Stimulated activated CD4-positive, alpha-beta T cell treated with anti-CD3 and anti-CD28 coated beads, TNF-alpha, amount 100 ng/mL, for 48 hours (primary cell): ENCODE data around the gene HTR7.
A peak's percentile ranks its signal among the peaks of the same experiment; 100 is the strongest.

Source experiments
- DNase-seq, 3 donors: peaks; one replicate each; pipeline ENCODE4 v3.0.0-alpha.2; 2020; ENCODE audit warnings: low read depth in 3 of 3

HTR7 gene

DNA sequence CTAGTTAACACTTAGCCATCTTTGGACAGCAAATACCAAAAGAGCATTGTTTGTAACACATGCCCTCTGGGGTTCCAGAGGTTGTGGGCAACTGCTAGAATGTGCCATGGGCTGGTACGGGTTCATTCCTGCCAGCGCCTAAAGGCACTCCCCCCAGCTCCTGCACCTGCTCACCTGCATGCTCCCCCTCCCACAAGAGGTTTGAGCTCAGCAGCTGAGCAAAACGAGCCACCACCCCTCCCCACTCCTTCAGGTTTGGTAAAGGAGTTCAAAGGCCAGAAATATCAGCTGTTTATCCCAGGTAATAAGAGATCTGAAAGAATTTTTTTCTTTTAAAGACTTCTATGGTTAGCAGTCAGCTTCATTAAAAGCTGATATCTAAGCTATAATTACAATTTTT, 53.5 kb downstream of the HTR7 start:
- no peak for DNase-seq

GRCh38 chr10:90801608-90802007, 56.2 kb downstream of the HTR7 start:
- DNase-seq = no peak

DNA sequence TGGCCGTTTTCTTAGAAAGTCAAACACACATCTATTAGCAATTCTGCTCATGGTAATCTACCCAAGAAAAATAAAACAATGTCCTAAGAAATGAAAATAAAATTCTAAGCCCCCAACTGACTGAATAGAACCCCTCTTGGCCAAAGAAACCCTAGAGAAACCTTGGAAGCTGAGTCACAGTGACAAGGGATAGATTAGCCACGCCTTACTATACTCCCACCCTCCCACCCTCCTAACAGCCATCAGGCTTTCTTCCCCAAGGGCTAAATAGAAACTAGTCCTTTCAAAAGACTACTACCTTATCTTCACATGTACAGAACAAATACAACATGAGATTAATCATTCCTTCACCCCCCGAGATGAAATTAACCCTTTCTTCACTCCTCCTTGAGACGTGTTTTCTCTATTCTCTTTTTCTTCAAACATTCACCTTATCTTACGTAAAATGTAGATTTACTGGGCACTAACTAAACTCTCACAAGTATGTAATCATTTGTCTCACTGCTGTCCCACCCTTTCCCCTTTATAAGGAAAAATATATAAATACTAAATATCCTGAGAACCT, 57.5 kb downstream of the HTR7 start:
- DNase-seq = no peak

GRCh38 chr10:90799172-90799571, 58.7 kb downstream of the HTR7 start:
- DNase-seq = no peak

DNA sequence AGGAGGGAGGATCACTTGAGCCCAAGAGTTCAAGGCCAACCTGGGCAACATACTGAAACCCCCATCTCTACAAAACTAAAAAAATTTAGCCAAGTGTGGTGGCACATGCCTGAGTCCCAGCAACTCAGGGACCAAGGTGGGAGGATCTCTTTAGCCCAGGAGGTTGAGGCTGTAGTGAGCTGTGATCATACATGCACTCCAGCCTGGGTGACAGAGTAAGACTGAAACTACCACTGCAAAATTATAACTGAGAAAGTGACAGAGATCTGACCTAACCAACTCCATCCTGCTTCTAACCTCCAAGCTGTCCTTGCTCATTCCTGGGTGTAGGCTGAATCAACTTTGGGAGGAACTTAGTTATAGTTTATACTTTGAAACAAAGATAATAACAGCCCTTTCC, 59.4 kb downstream of the HTR7 start:
- no peak for DNase-seq

GRCh38 chr10:90790422-90790821, 67.4 kb downstream of the HTR7 start:
- DNase-seq = no peak

GRCh38 chr10:90788968-90789367, 68.9 kb downstream of the HTR7 start:
- no peak for DNase-seq

GRCh38 chr10:90788199-90788491, 69.7 kb downstream of the HTR7 start:
- no peak for DNase-seq

GRCh38 chr10:90787393-90788198, 70.2 kb downstream of the HTR7 start:
- peak in 1 of 3 donors; percentile 5 for DNase-seq

GRCh38 chr10:90785782-90786181, 72.1 kb downstream of the HTR7 start:
- DNase-seq = no peak

- DNase-seq = no peak
Measured at GRCh38 chr10:90784771-90785170, 73.1 kb downstream of the HTR7 start.

GRCh38 chr10:90780488-90780887, 77.4 kb downstream of the HTR7 start:
- DNase-seq = no peak

DNA sequence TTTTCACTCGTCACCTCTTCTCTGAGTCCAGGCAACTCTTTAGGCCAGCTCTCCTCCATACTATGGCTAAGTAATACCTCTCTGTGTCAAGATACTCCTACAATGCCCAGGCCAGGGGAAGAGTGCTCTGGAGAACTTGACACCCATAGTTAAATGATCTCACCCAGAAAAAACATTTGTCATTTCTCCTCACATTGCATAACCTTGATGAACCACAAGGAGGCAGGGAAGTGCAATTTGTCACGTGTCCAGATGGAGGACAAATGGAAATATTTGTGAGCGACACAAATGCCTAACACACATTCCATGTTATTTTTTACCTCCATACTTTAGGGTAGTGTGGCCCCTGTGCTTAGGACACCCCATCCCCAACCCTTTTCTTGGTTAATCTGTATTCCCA, 78.3 kb downstream of the HTR7 start:
- DNase-seq = no peak

- DNase-seq = no peak
Measured at GRCh38 chr10:90777621-90778020, 80.2 kb downstream of the HTR7 start.

DNA sequence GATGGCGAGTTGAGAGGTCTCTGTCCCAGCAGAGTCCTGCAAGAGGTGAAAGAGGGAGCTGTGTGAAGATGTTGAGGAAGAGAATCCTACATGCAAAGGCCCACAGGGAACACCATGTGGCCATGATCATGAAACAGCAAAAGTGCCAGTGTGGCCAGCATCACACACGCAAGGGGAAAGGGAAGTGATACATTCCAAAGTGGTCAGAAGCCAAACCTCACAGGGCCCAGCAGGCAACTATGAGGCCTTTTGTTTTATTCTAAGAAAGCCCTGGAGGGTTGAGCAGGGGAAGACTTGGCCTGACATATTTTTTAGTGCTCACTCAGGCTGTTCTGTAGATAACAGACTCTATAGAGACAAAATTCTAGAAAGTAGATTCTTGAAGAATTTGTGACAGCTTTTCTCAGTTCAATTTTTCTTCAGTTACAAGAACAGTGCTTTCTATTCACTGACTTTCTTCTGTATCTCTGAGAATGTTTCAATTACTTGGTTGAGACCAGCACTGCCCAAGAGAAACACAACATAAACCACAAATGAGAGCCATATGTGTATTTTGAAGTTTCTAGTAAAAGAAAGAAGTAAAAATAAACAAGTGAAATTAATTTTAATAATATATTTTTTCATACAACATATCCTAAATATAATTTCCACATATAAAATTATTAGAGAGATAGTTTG, 82.3 kb downstream of the HTR7 start:
- DNase-seq = no peak

DNA sequence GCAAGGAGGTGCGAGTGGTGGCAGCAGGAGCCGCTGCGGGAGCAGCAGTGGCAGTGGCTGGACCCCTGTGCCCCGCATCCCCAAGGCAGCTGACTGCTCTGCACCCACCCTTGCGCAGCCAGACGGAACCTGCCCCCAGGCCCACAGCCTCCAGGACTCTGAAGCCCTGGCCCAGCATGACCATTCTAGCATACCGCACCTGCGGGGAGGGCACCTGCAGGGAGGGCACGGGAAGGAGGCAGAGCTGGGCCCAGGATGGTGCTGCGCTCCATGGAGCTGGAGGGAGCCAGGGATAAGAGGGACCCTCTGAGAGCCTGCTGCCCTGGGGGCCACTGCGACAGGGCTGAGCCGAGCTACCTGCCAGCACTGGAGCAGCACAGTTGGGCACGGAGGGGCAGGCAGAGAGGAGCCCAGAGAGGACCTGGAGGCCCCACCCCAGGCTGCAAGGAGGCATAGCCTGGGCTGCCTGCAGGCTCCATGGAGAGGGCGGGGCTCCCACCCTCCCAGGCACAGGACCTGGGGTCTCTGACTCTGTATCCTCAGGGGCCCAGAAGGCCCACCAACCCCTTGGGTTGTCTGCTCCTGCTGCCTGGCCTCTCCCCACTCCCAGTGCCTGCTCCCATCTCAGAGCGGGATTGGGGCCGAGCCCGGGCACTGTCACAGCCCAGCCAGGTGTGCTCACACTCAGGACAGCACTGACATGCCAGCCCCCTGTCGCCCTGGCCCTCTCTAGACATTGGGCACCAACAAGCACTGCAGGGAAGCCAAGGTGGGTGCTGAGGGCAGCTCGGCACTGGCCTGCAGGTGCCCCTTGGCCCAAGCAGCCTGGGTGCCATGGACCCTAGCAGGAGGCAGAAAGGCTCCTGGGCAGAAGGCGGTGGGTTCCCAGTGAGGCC, 87.6 kb downstream of the HTR7 start:
- no peak for DNase-seq

GRCh38 chr10:90751107-90751997, 106.5 kb downstream of the HTR7 start:
- peak in 2 of 3 donors; percentile 4 to 16 for DNase-seq

- DNase-seq = no peak
Measured at GRCh38 chr10:90746829-90747228, 111.0 kb downstream of the HTR7 start.

DNA sequence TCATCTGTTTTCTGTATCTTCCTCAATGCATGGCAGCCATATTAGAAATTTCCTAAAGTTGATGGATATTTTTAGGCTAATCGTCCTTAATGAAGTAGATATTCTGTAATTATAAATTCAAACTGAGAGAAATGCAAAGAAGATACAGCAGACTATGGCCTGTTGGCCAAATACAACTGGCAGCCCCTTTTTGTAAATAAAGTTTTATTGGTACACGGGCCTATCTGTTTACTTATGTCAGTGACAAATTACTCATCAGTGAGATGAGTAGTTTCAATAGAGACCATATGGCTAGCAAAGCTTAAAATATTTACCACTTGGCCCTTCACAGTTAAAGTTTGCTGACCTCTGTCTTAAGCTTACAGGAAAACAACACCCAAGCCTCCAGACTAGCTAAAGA, 112.3 kb downstream of the HTR7 start:
- no peak for DNase-seq

DNA sequence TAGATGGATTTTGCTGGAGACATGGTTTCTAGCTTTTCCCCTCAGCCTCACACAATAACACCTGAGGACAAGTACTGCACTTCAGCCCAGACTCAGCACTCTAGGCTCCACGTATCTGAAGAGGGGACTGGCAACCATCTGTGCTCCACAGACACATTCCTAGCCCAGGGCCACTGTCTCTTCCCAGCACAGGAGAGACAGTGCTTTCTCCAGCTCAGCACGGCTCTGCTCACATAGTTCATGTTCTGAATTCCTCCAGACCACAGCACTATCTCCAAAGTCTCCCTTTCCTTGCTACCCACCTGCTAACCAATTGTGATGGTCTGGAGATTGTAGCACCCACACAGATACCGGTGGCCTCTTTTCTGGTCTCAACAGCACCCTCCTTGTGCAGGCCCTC, 114.5 kb downstream of the HTR7 start:
- DNase-seq = no peak

- no peak for DNase-seq
Measured at GRCh38 chr10:90741926-90742565, 115.8 kb downstream of the HTR7 start.
